ENCODE measurements around the gene TRIM26.
"Not testable (repeated sequence)": the region's sequence is repeated elsewhere in the genome, so short reads cannot be mapped to it uniquely, and the experiment has no call there.

TRIM26 gene

DNA sequence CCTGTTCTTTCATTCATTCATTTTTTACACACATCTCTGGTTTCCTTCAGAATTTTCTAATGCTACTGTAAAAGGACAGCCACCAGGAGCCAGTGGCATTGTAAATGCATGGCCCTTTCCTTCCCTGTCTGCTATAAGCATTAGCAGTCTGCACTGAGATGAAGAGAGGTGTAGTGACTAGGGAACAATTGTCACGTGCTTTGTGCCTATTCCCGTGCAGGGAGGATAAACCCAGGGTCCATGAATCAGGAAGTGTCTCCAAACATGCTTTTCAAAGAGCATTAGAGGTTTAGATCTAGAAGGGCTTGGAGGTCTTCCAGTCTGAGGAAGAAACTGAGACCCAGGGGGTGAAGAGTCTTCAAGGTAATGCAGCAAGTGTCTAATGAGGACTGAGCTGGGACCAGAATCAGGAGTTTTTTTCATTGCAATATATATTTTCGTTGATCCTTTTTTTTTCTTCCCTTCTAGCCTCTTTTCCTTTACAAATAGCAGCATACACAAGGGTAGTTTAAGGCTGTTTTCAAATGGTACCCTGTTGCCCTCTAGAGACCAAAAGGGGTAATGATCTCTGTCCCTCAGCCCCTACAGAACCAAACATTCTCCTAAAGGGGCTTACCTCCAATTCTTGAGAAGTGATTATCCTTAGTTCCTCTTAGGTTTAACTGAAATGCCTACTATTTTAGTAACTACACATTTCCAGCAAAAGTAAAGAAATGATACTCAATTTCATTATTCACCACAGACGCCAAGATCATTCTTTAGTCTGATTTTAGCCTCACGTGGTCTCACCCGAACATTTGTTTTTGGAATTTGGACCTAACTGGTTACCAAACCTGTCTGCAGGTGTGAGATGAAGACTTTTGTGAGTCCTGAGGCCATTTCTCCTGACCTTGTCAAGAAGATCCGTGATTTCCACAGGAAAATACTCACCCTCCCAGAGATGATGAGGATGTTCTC is 43.3 kb downstream of the TRIM26 start:
- DNase-seq, result no peak

DNA sequence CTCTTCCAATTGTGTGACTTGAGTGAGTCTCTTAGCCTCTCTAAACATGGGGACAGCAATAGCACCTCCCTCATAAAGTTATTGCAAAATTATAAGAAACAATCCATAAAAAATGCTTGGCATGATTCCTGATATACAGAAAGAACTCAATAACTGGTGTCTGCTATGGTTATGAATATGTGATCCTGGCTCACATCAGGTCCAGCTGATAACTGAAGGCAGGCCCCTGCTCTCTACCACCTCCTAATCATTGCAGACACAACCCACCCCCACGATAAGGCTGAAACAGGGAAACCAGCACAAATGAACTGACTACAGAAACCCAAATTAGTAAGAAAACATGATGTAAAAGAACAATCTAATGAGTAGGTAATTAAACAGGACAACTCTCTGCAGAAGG is 44.5 kb downstream of the TRIM26 start:
- no peak for DNase-seq

DNA sequence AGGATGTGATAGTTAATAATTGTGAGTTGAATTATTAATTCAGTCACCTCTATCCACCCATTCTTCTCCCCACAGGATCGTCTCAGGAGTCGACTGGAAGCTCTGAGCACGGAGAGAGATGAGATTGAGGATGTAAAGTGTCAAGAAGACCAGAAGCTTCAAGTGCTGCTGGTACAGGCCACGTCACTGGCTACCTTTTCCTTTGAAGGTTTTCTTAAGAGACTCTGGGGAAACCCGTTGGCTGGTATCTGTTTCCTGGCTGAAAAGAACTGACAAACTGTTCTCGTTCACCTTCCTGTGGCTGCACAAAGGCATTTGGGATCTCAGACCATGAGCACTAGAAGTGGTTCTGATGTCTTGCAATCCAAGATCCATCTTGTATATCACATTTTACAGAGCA is 46.1 kb downstream of the TRIM26 start:
- DNase-seq, result no peak

DNA sequence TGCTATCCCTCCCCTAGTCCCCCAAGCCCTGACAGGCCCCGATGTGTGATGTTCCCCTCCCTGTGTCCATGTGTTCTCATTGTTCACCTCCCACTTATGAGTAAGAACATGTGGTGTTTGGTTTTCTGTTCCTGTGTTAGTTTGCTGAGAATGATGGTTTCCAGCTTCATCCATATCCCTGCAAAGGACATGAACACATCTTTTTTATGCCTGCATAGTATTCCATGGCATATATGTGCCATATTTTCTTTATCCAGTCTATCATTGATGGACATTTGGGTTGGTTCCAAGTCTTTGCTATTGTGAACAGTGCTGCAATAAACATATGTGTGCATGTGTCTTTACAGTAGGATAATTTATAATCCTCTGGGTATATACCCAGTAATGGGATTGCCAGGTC is 48.0 kb downstream of the TRIM26 start:
- not testable (repeated sequence) for DNase-seq

DNA sequence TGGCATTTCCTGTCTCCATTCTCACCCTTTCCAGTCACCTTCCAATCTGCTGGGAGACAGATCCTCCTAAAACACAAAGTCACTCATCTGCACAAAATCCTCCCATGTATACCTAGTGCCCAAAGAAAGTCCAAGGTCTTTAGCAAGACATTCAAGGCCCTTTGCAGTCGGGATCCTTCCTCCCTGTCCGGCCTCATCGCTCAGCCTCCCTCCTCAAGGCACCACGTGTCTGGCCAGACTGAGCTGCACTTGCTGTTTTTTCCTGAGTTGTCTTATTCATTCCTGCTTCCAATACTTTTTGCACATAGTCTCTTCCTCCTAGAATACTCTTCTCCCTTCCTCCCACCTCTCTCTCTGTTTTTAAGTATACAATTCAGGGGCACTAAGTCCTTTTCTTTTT is 48.5 kb downstream of the TRIM26 start:
- no peak for DNase-seq

DNA sequence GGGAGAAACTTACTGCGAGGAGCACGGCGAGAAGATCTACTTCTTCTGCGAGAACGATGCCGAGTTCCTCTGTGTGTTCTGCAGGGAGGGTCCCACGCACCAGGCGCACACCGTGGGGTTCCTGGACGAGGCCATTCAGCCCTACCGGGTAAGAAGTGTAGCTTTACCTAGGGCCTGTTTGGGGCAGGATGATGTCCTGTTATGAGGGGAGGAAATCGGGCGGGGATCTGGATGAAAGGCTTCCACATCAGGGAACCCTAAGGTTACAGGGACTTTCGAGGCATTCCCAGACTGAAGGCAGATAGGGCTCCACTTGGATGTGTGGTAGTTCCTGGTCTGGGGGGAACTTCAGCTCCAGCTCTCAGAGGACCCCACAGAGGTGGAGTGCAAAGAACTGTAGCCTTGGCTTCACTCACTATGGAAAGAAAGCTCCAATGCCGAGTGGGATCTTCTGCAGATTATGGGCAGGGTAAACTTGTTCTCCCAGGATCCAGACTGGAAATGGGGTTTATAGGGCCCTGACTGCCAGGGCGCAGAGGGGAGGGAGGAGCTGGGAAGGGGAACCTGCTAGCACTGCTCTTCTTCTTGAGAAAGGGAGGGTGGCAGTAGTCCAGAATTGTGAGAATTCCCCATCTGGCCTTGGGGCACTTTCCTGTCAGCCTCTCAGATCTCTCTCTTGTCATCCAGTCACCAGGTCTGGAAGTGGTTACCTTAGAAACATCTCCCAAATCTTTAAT is 49.1 kb downstream of the TRIM26 start:
- DNase-seq, result no peak

DNA sequence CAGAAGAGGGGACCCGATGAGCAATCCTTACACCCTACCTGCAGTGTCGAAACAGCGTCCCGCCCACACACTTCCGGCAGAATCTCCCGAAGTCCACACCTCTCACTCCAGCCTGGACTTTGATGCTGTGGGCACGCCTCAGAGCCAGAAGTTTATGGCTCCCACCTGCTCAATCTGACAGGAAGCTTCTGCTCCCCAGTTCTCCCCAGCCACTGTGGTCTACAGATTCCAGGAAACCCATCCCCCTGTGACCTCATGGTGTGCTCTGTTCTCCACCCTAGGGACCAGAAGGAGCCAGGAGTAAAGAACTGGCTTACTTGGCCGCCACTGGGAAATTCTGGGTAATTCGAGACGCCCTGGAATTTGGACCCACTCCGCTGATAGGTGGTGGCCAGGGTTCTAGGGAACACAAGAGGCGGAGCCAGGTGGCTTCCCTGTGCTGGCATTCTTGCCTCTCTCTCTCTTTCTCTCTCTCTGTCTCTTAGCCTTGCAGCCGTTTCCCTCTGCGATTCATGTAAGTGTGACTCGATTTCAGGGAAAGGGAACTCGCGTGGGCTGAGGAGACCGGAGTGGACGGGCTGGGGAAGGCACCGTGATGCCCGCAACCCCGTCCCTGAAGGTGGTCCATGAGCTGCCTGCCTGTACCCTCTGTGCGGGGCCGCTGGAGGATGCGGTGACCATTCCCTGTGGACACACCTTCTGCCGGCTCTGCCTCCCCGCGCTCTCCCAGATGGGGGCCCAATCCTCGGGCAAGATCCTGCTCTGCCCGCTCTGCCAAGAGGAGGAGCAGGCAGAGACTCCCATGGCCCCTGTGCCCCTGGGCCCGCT is 49.9 kb downstream of the TRIM26 start, which contains the start of gene TRIM15:
Gene TRIM15 (plus strand): TSS at position 457 of the 828 bp plus-strand sequence. CDS start 139 bp downstream, at position 596.
- peak; percentile 41 to 56 for DNase-seq

DNA sequence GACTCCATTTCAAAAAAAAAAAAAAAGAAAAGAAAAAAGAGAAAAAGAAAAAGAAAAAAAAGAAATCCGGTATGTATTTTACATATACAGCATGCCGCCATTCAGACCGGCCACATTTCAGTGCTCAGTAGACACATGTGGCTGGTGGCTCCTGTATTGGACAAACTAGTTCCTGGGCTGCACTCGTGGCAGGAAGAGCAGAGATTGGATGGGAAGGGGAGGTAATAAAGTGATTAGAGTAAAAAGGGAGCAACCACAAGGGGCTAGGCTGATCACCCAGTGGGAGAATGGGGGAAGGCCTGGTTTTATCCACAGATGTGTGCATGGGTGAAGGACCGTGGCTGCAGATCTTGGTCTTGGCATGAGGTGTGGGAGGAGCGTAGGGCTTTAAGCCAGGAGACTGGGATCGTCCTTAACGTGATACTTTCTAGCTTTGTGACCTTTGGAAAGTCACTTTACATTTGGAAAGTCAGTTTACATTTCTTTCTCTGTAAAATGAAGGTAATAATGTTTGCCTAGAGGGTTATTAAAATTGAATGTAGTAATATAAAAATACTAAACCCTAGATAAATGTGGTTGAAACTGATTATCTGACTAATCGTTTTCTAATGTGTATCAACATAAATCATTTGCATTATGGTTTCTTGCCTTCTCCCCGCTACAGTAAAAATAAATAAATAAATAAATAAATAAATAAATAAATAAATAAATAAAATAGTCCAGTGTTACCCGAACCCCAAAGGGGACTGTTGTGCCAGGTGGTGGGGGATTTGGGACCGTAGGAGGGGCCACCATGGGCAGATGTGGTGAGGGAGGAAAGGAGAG is 50.7 kb downstream of the TRIM26 start:
- DNase-seq, result no peak

DNA sequence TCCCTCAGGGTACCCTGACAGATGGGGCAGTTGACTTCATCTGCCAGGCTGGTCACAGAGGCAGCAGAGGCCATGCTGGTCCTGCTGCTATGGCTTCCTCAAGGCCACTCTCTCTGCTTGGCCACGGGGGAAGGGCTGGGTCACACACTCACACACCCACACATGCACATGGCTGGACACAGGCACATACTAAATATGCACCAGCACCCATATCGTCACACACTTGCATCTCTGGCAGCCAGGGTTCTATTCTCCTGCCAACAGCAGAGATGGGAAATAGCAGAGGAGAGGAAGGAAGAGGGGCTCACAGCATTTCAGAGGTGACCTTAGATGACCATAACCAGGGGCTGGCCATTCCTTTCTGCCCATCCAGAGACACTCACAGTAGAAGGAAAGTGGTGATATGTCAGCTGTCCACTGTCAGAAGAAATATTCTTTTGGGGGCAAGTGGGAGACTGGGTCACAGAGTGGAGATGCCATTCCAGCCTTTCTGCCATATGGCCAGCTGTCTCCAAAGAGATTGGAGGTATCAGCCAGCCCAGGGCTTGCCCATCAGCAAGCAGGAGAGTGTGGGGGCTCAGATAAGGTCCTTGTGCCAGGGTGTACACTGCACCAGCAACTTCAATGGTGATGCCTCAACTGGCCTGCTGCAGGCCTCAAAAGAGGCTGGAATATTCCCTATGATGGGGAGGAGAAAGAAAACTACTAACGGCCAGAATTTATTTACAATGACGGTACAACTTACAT is 52.2 kb downstream of the TRIM26 start, which contains the start of gene TRIM10:
Gene TRIM10 (minus strand): TSS at position 427 of the 747 bp plus-strand sequence. CDS start 353 bp downstream, at position 74.
- no peak for DNase-seq

DNA sequence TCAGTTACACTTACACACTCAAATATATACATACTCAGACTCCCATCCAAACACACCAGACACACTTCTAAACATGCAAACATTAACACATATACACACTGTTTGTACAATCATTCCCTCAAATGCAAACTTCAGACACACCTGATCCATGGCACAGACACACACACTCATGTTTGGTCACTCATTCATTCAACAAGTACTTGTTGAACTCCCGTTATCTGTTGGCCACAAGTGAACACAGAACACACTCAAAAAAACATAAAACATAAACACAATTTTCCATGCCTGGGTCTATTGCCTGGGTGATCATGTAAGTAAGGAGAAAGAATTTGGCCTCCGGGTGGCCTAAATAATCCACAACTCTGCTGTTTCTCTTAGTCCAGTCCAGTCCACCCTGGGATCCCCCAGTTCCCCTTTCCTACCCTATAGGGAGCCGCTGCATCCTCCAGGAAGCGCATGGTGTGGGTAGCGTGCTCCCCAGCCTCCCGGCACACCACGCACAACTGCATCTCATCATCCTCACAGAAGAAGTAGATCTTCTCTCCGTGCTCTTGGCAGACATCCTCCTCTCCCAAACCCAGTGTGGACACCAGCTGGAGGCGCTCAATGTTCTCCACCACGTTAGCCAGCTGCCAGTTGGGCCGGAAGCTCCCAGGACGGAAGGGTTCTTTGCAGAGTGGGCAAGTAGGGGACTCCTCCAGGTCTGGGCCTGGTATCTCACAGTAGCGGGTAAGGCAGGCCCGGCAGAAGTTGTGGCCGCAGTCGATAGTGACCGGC is 53.0 kb downstream of the TRIM26 start:
- no peak for DNase-seq

DNA sequence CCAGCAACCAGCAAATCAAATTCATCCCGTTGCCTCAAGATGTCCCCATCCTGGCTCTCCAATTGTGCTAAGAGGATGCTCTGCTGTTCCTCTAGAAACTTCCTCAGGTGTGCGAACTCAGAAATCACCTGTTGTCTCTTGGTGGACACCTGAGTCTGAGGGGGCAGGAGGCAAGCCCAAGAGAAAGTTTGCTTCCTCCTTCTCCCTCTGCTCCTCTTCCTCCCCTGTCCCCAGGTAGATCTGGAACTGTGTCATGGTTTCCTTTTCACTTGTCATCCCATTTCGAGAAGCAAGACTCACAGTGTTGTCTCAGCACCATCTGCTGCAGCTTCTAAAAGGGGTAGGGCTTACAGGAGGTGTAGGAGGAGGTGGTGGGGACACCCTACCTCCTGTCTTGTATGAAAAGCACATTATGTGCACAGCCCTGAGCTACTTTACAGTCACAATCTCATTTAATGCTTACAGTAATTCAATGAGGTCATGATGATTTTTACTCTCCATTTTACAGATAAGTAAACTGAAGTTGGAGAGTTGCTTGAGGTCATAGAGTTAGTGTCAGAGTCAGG is 54.6 kb downstream of the TRIM26 start:
- DNase-seq, result no peak

DNA sequence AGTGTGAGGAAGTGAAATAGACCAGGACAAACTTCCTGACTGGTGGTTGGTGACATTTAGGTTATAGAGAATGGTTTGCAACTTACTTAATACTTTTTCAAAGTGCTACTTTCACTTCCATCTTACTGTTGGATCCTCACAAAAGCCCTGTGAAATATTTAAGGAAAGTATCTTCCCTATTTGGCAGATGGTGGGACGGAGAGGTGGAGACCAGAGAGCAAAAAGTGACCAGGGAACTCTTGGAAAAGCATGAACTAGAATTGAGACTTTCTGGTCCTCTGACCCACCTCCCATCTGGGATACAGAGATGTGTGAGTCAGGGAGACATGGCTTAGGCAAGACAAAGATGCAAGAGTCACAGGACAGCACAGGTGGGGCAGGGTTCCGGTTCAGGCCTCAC is 55.2 kb downstream of the TRIM26 start:
- DNase-seq, result no peak

DNA sequence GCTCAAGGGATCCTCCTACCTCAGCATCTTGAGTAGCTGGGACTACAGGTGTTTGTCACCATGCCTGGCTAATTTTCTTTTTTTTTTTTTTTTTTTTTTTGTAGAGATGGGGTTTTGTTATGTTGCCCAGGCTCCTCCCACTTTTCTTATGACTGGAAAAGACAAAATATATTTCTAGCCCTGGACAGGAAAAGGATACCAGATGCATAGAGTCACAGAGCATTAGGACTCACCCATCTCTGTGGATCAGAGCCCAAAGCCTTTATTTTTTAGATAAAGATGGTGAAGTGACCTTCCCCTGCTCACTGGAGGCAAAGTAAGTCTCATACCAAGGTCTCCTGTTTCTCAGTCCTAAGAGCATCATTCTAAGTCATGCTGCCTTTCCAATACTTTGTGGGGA is 55.6 kb downstream of the TRIM26 start:
- no peak for DNase-seq

DNA sequence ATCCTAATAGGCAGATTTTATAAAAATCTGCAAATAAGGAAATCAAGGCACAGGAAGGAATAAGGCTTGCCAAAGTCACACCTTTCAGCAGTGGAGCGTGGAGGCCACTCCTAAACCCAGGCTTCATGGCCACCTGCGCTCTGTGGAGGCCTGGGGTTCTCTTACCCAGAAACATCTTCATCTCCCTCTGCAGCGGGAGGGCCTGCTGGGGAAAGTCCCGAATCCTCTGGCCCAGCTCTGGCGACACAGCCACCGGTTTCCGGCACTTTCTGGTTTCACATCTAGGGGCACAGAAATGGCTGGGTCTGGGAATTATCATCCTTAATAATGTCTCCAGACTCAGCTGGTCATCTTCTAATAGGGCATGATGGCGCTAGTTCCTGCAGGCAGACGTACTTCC is 56.4 kb downstream of the TRIM26 start:
- no peak for DNase-seq

DNA sequence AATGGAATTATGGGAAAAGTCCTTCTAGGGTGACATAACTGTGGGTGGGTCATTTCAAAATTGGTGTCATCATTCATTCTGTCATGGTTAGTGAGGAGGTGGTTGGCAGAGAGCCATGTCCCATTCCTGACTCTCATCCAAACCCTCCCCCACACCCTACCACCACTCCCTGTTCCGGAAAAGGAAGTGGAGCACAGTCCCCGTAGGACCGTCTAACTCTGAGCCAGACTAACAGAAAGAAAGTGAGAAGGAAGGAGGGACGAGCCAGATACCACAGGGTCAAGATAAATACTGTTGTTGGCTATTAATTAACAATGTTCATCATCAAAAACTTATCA is 57.0 kb downstream of the TRIM26 start:
- no peak for DNase-seq

DNA sequence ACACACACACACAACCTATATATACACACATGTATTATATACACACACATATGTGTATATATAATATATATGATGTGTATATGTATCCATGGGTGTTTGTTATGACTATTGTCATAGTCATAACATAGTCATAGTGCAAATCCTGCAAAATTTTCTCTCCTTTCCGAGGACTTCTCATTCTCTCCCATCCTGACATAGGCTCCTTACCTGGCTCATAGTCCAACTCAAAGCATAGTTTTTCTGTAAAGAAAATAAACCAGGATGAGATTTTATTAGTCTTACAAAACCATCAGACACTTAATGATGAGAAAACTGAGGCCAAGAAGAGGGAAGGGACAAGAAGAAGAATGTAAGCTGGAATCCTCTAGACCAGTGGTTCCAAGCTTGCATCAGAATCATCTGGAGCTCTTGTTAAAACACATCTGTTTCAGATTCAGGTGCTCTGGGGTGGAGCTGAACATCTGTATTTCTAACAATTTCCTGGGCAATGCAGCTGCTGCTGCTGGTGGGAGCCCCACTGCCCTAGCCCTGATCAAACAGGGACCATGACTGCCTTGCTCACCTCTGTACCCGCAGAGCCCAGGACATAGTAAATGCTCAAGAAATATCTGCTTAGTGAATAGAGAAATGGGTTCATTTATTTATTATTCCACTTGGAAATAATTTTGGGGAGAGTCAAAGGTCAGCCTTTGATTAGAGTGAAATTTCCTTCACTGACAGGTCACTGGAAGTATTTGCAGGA is 57.5 kb downstream of the TRIM26 start:
- no peak for DNase-seq

DNA sequence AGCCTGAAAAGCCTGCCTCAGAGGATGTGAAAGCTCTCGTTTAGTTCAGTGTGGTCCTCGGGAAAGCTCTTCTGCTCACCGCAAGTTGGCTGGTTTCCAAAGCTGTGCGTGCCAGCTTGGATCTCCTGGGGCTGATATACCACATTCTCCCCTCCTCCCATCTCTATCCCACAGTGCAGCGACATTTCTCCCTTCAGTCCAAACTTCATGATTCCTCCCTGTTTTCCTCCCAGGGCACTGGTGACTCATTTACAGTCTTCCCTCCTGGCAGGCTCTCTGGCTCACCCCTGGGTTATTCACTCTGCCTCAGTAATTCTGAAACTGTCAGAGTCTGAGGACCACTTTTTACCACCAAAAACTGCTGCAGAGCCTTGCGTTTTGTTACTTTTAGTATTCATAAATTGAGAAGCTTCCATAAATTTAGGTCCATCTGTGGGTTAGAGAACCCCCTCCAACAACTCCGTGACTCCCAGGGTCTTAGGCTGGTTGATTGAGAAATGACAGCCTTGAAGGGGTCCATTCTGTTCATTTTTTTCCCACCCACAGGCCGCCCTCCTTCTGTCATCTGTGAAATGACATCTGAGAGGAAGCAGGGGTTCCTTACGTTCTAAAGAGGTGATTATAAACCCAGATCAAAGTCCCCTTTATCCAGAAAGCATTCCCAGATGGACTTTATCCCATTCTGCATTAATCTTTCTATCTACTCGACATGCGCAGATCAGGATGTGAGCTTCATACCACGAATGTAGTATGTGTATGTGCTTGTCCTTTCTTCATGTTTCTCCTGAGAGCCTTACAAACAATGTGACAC is 58.3 kb downstream of the TRIM26 start:
- DNase-seq, result no peak

DNA sequence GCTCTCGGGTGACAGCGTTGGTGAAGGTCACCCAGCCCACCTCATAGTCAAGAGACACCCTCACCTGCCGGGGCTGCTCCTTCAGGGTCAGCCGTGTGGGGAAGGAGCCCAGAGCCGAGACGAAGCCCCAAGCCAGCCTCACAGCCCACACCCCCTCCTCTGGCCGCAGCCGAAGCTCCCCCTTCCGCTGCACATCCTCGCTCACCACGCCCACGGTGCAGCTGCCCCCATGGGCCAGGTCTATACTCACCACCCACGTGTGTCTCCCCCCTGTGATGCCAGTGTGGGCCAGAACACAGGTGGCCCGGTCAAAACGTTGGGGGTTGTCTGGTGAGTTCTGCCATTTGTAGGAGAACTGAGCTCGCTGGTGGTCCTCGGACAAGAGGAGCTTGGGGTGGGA is 59.1 kb downstream of the TRIM26 start:
- DNase-seq, result no peak
